Measurements from ENCODE around the gene LRBA. TPM values are rescaled to one million over a fixed set of nuclear protein-coding genes. Genes with fewer than 3 reads are reported as not detected.
A peak's percentile ranks its signal among the peaks of the same experiment; 100 is the strongest.

Gene LRBA
- total and polyA plus RNA-seq, 9 of the 15 experiments (the other 6 are each of a cell fraction or from before 2014, with no cell fraction given) = 24.2 to 88.7 (median 59.7) TPM

GRCh38 chr4:151035328-151035727, 20.2 kb upstream of the LRBA start:
- no peaks in the 10 kb centered on the region for H3K9me1 ChIP-seq (ENCODE audit: control insufficient read depth, insufficient read depth, low read length)
- H3K9ac ChIP-seq (ENCODE audit: insufficient read depth in 1 of 2, low read depth in 2 of 2, low read length in 2 of 2) = no peak overlapping the region
- no peak overlapping the region for H3K4me3 ChIP-seq
- no peaks in the 10 kb centered on the region for H4K20me1 ChIP-seq (replicated peaks; ENCODE audit: control insufficient read depth, insufficient read depth, low read length)
- ChIA-PET POLR2A (no interaction called here), CTCF (ENCODE audit: low intra/inter-chr PET ratio) (no interaction called here)
- H3K4me1 ChIP-seq (replicated peaks in 1 of 2; ENCODE audit: control insufficient read depth in 2 of 2, insufficient read depth in 2 of 2, low read length in 2 of 2) = peaks cover 12 to 26% of the 10 kb centered on the region in 2 experiments; a peak in 4 of 5 replicates
- no peaks in the 10 kb centered on the region for H3K27me3 ChIP-seq (ENCODE audit: control insufficient read depth in 2 of 2, insufficient read depth in 2 of 2, low read length in 2 of 2)
- in situ Hi-C loops (cut with MboI) (no loop called here), intact Hi-C loops (cut with micrococcal nuclease) (no loop called here)
- ATAC-seq = no peak
- H2AFZ ChIP-seq (ENCODE audit: low read depth, low read length) = 0 out of 2 replicates have a peak overlapping the region, but pooled peaks have one; percentile 55
- no peak overlapping the region for H3K4me2 ChIP-seq (ENCODE audit: insufficient read depth, low read length)
- DNase-seq (ENCODE audit: extremely low read depth in 1 of 4, low spot score in 3 of 4) = no peak
- no peaks in the 10 kb centered on the region for H3K9me3 ChIP-seq (replicated peaks; ENCODE audit: control insufficient read depth, insufficient read depth, low read depth, low read length)
- TF ChIP-seq CREM (IDR thresholded peaks at IDR 0.05; ENCODE audit: low read depth) (no peak), BRF1 (IDR thresholded peaks at IDR 0.05; ENCODE audit: borderline replicate concordance, extremely low read depth, insufficient read length) (no peak), ZEB2 (IDR thresholded peaks at IDR 0.05) (no peak), ZBTB26 (CRISPR knock-in tag; IDR thresholded peaks at IDR 0.05) (no peak), HMGN3 (IDR thresholded peaks at IDR 0.05; ENCODE audit: borderline replicate concordance, extremely low read depth, insufficient read length, low read depth, low read length) (no peak), MIER1 (IDR thresholded peaks at IDR 0.05; ENCODE audit: low read depth) (no peak), RREB1 (CRISPR knock-in tag; IDR thresholded peaks at IDR 0.05) (no peak)
- H3K36me3 ChIP-seq (ENCODE audit: control insufficient read depth, insufficient read depth, low read length) = no peaks in the 10 kb centered on the region
- H3K79me2 ChIP-seq (ENCODE audit: control insufficient read depth, insufficient read depth, low read length) = no peaks in the 10 kb centered on the region
- WGBS (ENCODE audit: insufficient coverage, low coverage, missing lambda C conversion rate) = 42% methylated on average over 2 of the region's 2 CpGs
- BruUV-seq (replicated peaks) = no TSS peak
- no peak for FAIRE-seq
- H3K27ac ChIP-seq (ENCODE audit: extremely low read depth, low read depth, low read length) = no peak overlapping the region

Data from K562 (cell line).